Hepatic stellate cell (primary cell): ENCODE results near the gene P4HA1.
A peak's percentile ranks its signal among the peaks of the same experiment; 100 is the strongest.
"Not testable (repeated sequence)": the region's sequence is repeated elsewhere in the genome, so short reads cannot be mapped to it uniquely, and the experiment has no call there.

Source experiments
- DNase-seq: peaks from one replicate; pipeline ENCODE4 v3.0.0; 2011; ENCODE audit warnings: low spot score

The P4HA1 gene

GRCh38 chr10:73043319-73043718 is 53.3 kb downstream of the P4HA1 start:
- DNase-seq, result no peak

GRCh38 chr10:73042130-73042529 is 54.5 kb downstream of the P4HA1 start:
- DNase-seq, result no peak

- DNase-seq, result peak; percentile 53
Observed at GRCh38 chr10:73039635-73040034, 57.0 kb downstream of the P4HA1 start.

- DNase-seq, result not testable (repeated sequence)
Observed at GRCh38 chr10:73036285-73036684, 60.4 kb downstream of the P4HA1 start.

- no peak for DNase-seq
Observed at GRCh38 chr10:73032536-73032935, 64.1 kb downstream of the P4HA1 start.

GRCh38 chr10:73026623-73027022 is 70.0 kb downstream of the P4HA1 start:
- DNase-seq, result not testable (repeated sequence)

GRCh38 chr10:73023455-73024070 is 73.1 kb downstream of the P4HA1 start:
- DNase-seq, result not testable (repeated sequence)

- not testable (repeated sequence) for DNase-seq
Observed at GRCh38 chr10:73022961-73023360, 73.7 kb downstream of the P4HA1 start.

GRCh38 chr10:73021538-73022164 is 75.0 kb downstream of the P4HA1 start:
- not testable (repeated sequence) for DNase-seq

- DNase-seq, result no peak
Observed at GRCh38 chr10:73021050-73021449, 75.6 kb downstream of the P4HA1 start.

- DNase-seq, result no peak
Observed at GRCh38 chr10:73019100-73019499, 77.6 kb downstream of the P4HA1 start.

GRCh38 chr10:73018632-73019031 is 78.0 kb downstream of the P4HA1 start:
- no peak for DNase-seq

- DNase-seq, result no peak
Observed at GRCh38 chr10:73017955-73018480, 78.6 kb downstream of the P4HA1 start.

- DNase-seq, result no peak
Observed at GRCh38 chr10:73015779-73016178, 80.9 kb downstream of the P4HA1 start.

GRCh38 chr10:73003822-73004221 is 92.8 kb downstream of the P4HA1 start:
- DNase-seq, result no peak

GRCh38 chr10:73000973-73001372 is 95.7 kb downstream of the P4HA1 start:
- DNase-seq, result no peak

GRCh38 chr10:72997099-72997498 is 99.6 kb downstream of the P4HA1 start:
- no peak for DNase-seq

GRCh38 chr10:72995459-72995858 is 101.2 kb downstream of the P4HA1 start:
- not testable (repeated sequence) for DNase-seq

- DNase-seq, result not testable (repeated sequence)
Observed at GRCh38 chr10:72989771-72990170, 106.9 kb downstream of the P4HA1 start.

- DNase-seq, result not testable (repeated sequence)
Observed at GRCh38 chr10:72984618-72985017, 112.0 kb downstream of the P4HA1 start.

- DNase-seq, result no peak
Observed at GRCh38 chr10:72981882-72982529, 114.7 kb downstream of the P4HA1 start.

GRCh38 chr10:72981028-72981881 is 115.4 kb downstream of the P4HA1 start:
- DNase-seq, result no peak
